Testis (tissue), 3 donors: ENCODE data around the gene CPXM2. TPM values are rescaled to one million over a fixed set of nuclear protein-coding genes. Genes with fewer than 3 reads are reported as not detected.

Source experiments
- DNase-seq: peaks from one replicate; pipeline ENCODE4 v3.0.0-alpha.2; 2019
- H3K27ac ChIP-seq, 2 donors: fragments of 200-600 bp; sonication (generic); one replicate each; pipeline ENCODE4 v1.5.1; 2019
- H3K27me3 ChIP-seq: fragments of 200-600 bp; sonication (generic); one replicate; pipeline ENCODE4 v1.5.1; 2019
- H3K36me3 ChIP-seq: fragments of 200-600 bp; sonication (generic); one replicate; pipeline ENCODE4 v1.5.1; 2017; ENCODE audit warnings: low read depth; ENCODE audit errors: missing control alignments
- H3K4me1 ChIP-seq: fragments of 200-600 bp; sonication (generic); one replicate; pipeline ENCODE4 v1.5.1; 2019
- H3K4me3 ChIP-seq, 2 donors: fragments of 200-600 bp; sonication (generic); one replicate each; pipeline ENCODE4 v1.5.1; 2017 to 2019
- H3K9me3 ChIP-seq: fragments of 200-600 bp; sonication (generic); one replicate; pipeline ENCODE4 v1.5.1; 2017
- POLR2A ChIP-seq: fragments of 450-650 bp; IDR thresholded peaks from one replicate; pipeline ENCODE4 v1.6.1; 2017; ENCODE audit warnings: antibody characterized with exemption, mild to moderate bottlenecking, moderate library complexity
- WGBS, 2 donors: methylation state at CpG; one replicate each; pipeline ENCODE4 v1.1.5; 2018; 5-methylcytosine and 5-hydroxymethylcytosine counted together
- intact Hi-C: fragments of 100-400 bp; cut with DNase I; formaldehyde crosslinking; loops from one replicate; pipeline ENCODE4 v1.15.1; 2023; ENCODE audit warnings: low total_unique reads
- polyA plus RNA-seq: library from polyadenylated mRNA; stranded (reverse); fragments of 350-450 nt; fragmentation: Illumina TruSeq; extraction: RNeasy Lipid Tissue Mini Kit (QIAGEN cat#74804); gene quantifications from one replicate; pipeline ENCODE4 v1.2.3, GENCODE V29; 2014; ENCODE audit warnings: low read depth, low replicate concordance; ENCODE audit not compliant: insufficient read depth
- total RNA-seq, 2 donors: library from RNA; depleted of rRNA; stranded (reverse); fragments of >200 nt; gene quantifications; one replicate each; pipeline ENCODE4 v1.2.3, GENCODE V29; 2016
- TF ChIP-seq, protein P1 (sequence below), 3 experiments: fragments of 450-650 bp in 2 of 3; fragments of 200-600 bp in 1 of 3; sonication (generic) in 1 of 3; IDR thresholded peaks; one replicate each; pipeline ENCODE4 v1.5.1; 2016 to 2019; ENCODE audit warnings: antibody characterized with exemption in 3 of 3, mild to moderate bottlenecking in 2 of 3, moderate library complexity in 1 of 3

The CPXM2 gene
- total and polyA plus RNA-seq, 3 donors from 2014 or later: 16.0 to 40.0 (median 17.5) TPM

- no peak for DNase-seq
- no peak for TF ChIP-seq POLR2A
- TF ChIP-seq, protein P1, sequence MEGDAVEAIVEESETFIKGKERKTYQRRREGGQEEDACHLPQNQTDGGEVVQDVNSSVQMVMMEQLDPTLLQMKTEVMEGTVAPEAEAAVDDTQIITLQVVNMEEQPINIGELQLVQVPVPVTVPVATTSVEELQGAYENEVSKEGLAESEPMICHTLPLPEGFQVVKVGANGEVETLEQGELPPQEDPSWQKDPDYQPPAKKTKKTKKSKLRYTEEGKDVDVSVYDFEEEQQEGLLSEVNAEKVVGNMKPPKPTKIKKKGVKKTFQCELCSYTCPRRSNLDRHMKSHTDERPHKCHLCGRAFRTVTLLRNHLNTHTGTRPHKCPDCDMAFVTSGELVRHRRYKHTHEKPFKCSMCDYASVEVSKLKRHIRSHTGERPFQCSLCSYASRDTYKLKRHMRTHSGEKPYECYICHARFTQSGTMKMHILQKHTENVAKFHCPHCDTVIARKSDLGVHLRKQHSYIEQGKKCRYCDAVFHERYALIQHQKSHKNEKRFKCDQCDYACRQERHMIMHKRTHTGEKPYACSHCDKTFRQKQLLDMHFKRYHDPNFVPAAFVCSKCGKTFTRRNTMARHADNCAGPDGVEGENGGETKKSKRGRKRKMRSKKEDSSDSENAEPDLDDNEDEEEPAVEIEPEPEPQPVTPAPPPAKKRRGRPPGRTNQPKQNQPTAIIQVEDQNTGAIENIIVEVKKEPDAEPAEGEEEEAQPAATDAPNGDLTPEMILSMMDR (IDR thresholded peaks at IDR 0.05): no peak
- H3K36me3 ChIP-seq: no peaks in the 10 kb centered on the region
- WGBS, 2 donors: 82 to 90% methylated on average over 20 of the region's 20 CpGs
- H3K27ac ChIP-seq: no peak overlapping the region
- no peak overlapping the region for H3K4me3 ChIP-seq
- H3K9me3 ChIP-seq: no peaks in the 10 kb centered on the region
- H3K27me3 ChIP-seq: no peaks in the 10 kb centered on the region
- H3K4me1 ChIP-seq: peaks cover 4% of the 10 kb centered on the region
- intact Hi-C loops: no loop called here
Observed at GRCh38 chr10:123858907-123859652, 32.5 kb downstream of the CPXM2 start.

GRCh38 chr10:123858077-123858681 lies 33.4 kb downstream of the CPXM2 start:
- Histone ChIP-seq H3K9me3 (no peaks in the 10 kb centered on the region), H3K27me3 (no peaks in the 10 kb centered on the region), H3K27ac (no peak overlapping the region), H3K4me1 (peaks cover 4% of the 10 kb centered on the region), H3K4me3 (no peak overlapping the region), H3K36me3 (no peaks in the 10 kb centered on the region)
- no peak for DNase-seq
- WGBS, 2 donors: 74 to 82% methylated on average over 9 of the region's 9 CpGs
- intact Hi-C loops: no loop called here
- TF ChIP-seq POLR2A: no peak
- TF ChIP-seq, protein P1 (IDR thresholded peaks at IDR 0.05): no peak

DNA sequence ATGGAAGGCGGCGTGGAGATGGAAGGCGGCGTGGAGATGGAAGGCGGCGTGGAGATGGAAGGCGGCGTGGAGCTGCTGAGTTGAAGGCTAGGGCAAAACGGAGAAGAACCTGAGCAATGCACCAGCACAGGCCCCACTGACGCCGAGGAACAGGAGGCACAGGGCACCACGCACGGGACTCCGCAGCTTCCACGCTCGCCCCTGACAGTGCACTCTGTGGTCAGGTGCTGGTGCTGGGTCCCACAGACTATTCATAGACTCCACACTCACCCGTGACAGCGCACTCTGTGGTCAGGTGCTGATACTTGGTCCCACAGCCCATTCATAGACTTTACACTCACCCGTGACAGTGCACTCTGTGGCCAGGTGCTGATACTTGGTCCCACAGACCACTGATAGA lies 34.0 kb downstream of the CPXM2 start:
- no peak for DNase-seq
- Histone ChIP-seq H3K4me3 (no peak overlapping the region), H3K27me3 (no peaks in the 10 kb centered on the region), H3K9me3 (no peaks in the 10 kb centered on the region), H3K27ac (no peak overlapping the region), H3K36me3 (no peaks in the 10 kb centered on the region), H3K4me1 (peaks cover 4% of the 10 kb centered on the region)
- WGBS, 2 donors: 91 to 94% methylated on average over 19 of the region's 19 CpGs
- intact Hi-C loops: no loop called here
- TF ChIP-seq, protein P1 (IDR thresholded peaks at IDR 0.05): no peak
- TF ChIP-seq POLR2A: no peak

DNA sequence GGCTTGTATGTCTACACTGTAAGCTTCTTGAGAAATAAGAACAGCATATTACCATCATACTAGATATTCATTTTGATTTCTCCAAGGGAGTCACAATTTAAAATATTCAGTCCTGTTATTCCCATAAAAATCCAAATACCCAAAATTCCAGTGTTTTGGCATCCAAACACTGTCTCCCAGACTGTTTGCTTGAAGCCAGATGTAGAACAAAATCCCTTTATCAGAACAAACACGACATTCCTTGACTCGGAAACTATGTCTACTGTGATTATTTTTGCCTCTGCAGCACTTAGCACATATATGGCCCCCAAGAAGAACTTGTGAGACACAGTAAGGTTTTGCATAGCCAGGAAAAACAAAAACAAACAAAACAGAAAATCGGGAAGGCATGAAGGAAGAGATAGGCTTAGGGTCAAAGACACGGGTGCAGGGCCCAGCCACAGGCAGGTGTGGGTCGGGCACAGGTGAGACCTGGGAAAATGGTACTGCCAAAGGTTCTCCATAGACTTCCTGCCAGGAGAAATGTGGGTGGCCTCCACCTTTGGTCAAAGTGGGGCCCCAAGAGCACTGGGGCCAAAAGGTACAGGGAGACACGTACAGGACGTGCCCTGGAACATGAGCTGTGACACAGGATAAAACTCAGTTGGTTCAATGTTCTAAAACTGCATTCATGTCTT lies 36.5 kb downstream of the CPXM2 start:
- intact Hi-C loops: no loop called here
- no peaks in the 10 kb centered on the region for H3K27me3 ChIP-seq
- DNase-seq: no peak
- H3K4me3 ChIP-seq: no peak overlapping the region
- H3K36me3 ChIP-seq: no peaks in the 10 kb centered on the region
- TF ChIP-seq POLR2A: no peak
- TF ChIP-seq, protein P1 (IDR thresholded peaks at IDR 0.05): no peak
- peaks cover 4% of the 10 kb centered on the region for H3K4me1 ChIP-seq
- no peaks in the 10 kb centered on the region for H3K9me3 ChIP-seq
- peak overlapping the region in 1 of 2 donors; percentile 32 for H3K27ac ChIP-seq
- WGBS, 2 donors: 54 to 64% methylated on average over 7 of the region's 7 CpGs
